IMR-90 (cell line): Measurements from ENCODE around the gene PREP. TPM values are rescaled to one million over a fixed set of nuclear protein-coding genes. Genes with fewer than 3 reads are reported as not detected.

ENCODE experiments used
- ATAC-seq: fragments of 200-7000 bp; cut with Tn5 transposase; 2 replicates; pipeline ENCODE4 v1.9.1; 2020; ENCODE audit warnings: low read depth, mild to moderate bottlenecking, moderate library complexity
- BruUV-seq: library from RNA; stranded (reverse); fragments of 400-500 nt; replicated peaks from 2 replicates; lab custom pipeline; 2021; lab: Mats Ljungman, UMichigan
- CTCF ChIA-PET: fragments of 300-600 bp; formaldehyde crosslinking; extraction: SDS; loops from one replicate; lab custom pipeline; 2021; ENCODE audit warnings: antibody characterized with exemption; lab: Yijun Ruan, JAX
- POLR2A ChIA-PET: fragments of 300-600 bp; sonication (Branson Sonifier 250); formaldehyde crosslinking; loops from one replicate; lab custom pipeline; 2022; ENCODE audit warnings: antibody characterized with exemption; ENCODE audit not compliant: unreplicated experiment; lab: Charles Lee
- DNase-seq: peaks from one replicate; pipeline ENCODE4 v3.0.0; 2013
- H2AFZ ChIP-seq: replicated peaks from 2 replicates; pipeline ENCODE3; 2013; ENCODE audit warnings: low read length, mild to moderate bottlenecking; ENCODE audit not compliant: poor library complexity
- H2AK5ac ChIP-seq: 2 replicates; pipeline ENCODE4 v1.6.1; 2013; ENCODE audit warnings: low read depth, low read length, inconsistent platforms
- H2AK9ac ChIP-seq: replicated peaks from 2 replicates; pipeline ENCODE3; 2013; ENCODE audit warnings: mild to moderate bottlenecking, low read depth, low read length, moderate library complexity; ENCODE audit not compliant: poor library complexity
- H2BK120ac ChIP-seq: 2 replicates; pipeline ENCODE4 v1.6.1; 2013; ENCODE audit warnings: low read depth, low read length, inconsistent platforms
- H2BK15ac ChIP-seq: 3 replicates; pipeline ENCODE4 v1.6.1; 2013; ENCODE audit warnings: low read depth, low read length, inconsistent platforms
- H2BK20ac ChIP-seq: 2 replicates; pipeline ENCODE4 v1.6.1; 2013; ENCODE audit warnings: low read depth, mild to moderate bottlenecking, inconsistent platforms, low read length, moderate library complexity
- H2BK5ac ChIP-seq: 2 replicates; pipeline ENCODE4 v1.6.1; 2013; ENCODE audit warnings: mild to moderate bottlenecking, low read depth, low read length, inconsistent platforms; ENCODE audit not compliant: poor library complexity, severe bottlenecking
- H3K14ac ChIP-seq: replicated peaks from 2 replicates; pipeline ENCODE4 v1.6.1; 2013; ENCODE audit warnings: low read depth, low read length, inconsistent platforms
- H3K18ac ChIP-seq: 2 replicates; pipeline ENCODE4 v1.6.1; 2013; ENCODE audit warnings: low read depth, low read length, control low read depth
- H3K23ac ChIP-seq: 2 replicates; pipeline ENCODE4 v1.6.1; 2013; ENCODE audit warnings: low read depth, low read length, inconsistent platforms
- H3K27ac ChIP-seq: 2 replicates; pipeline ENCODE4 v1.5.1; 2013; ENCODE audit warnings: mild to moderate bottlenecking, control low read depth, low read length; ENCODE audit not compliant: insufficient read depth
- H3K27me3 ChIP-seq: 2 replicates; pipeline ENCODE4 v1.6.1; 2013; ENCODE audit warnings: low read length; ENCODE audit not compliant: control insufficient read depth, insufficient read depth
- H3K36me3 ChIP-seq: 2 replicates; pipeline ENCODE4 v1.6.1; 2013; ENCODE audit warnings: low read length, mixed read lengths; ENCODE audit not compliant: control insufficient read depth, insufficient read depth
- H3K4ac ChIP-seq: 2 replicates; pipeline ENCODE4 v1.6.1; 2013; ENCODE audit warnings: low read depth, low read length, inconsistent platforms
- H3K4me1 ChIP-seq: 2 replicates; pipeline ENCODE4 v1.6.1; 2013; ENCODE audit warnings: low read length, mixed read lengths; ENCODE audit not compliant: control insufficient read depth, insufficient read depth
- H3K4me2 ChIP-seq: 2 replicates; pipeline ENCODE4 v1.6.1; 2013; ENCODE audit warnings: low read depth, mild to moderate bottlenecking, control low read depth, low read length, moderate library complexity
- H3K4me3 ChIP-seq: 2 replicates; pipeline ENCODE4 v1.5.1; 2013; ENCODE audit warnings: low read depth, mild to moderate bottlenecking, control low read depth, low read length, moderate library complexity; ENCODE audit not compliant: insufficient read depth
- H3K56ac ChIP-seq: 2 replicates; pipeline ENCODE4 v1.6.1; 2013; ENCODE audit warnings: low read length, inconsistent platforms; ENCODE audit not compliant: insufficient read depth; ENCODE audit errors: extremely low read depth
- H3K79me1 ChIP-seq, 2 experiments: 2 replicates each; pipeline ENCODE4 v1.6.1; 2013; ENCODE audit warnings: low read length in 2 of 2, inconsistent platforms in 1 of 2, low read depth in 1 of 2
- H3K9ac ChIP-seq: 2 replicates; pipeline ENCODE4 v1.6.1; 2013; ENCODE audit warnings: low read depth, low read length, control low read depth
- H3K9me1 ChIP-seq: 2 replicates; pipeline ENCODE4 v1.6.1; 2013; ENCODE audit warnings: low read length, inconsistent platforms; ENCODE audit not compliant: insufficient read depth
- H3K9me3 ChIP-seq: 2 replicates; pipeline ENCODE4 v1.6.1; 2013; ENCODE audit warnings: low read length; ENCODE audit not compliant: control insufficient read depth, insufficient read depth
- H4K20me1 ChIP-seq: 2 replicates; pipeline ENCODE4 v1.6.1; 2013; ENCODE audit warnings: low read length, inconsistent platforms; ENCODE audit not compliant: insufficient read depth
- H4K5ac ChIP-seq: 2 replicates; pipeline ENCODE4 v1.6.1; 2013; ENCODE audit warnings: mild to moderate bottlenecking, low read depth, low read length, control low read depth
- H4K8ac ChIP-seq, 2 experiments: 2 replicates each; pipeline ENCODE4 v1.6.1; 2013; ENCODE audit warnings: low read depth in 2 of 2, low read length in 2 of 2, control low read depth in 1 of 2, inconsistent platforms in 1 of 2
- H4K91ac ChIP-seq: 2 replicates; pipeline ENCODE4 v1.6.1; 2013; ENCODE audit warnings: low read depth, low read length, inconsistent platforms; ENCODE audit not compliant: insufficient read depth
- BHLHE40 ChIP-seq: fragments of 150-350 bp; IDR thresholded peaks from 2 replicates; pipeline ENCODE4 v1.6.1; 2016; ENCODE audit warnings: mild to moderate bottlenecking, low read depth, low read length
- CEBPB ChIP-seq: IDR thresholded peaks from 2 replicates; pipeline ENCODE4 v1.6.1; 2012; ENCODE audit warnings: low read depth, low read length, improper control_type of control experiment
- CHD1 ChIP-seq: IDR thresholded peaks from 2 replicates; pipeline ENCODE4 v1.6.1; 2012; ENCODE audit warnings: low read depth, low read length, improper control_type of control experiment
- CTCF ChIP-seq: conservative IDR thresholded peaks from 2 replicates; pipeline ENCODE4 v1.5.1; 2012; ENCODE audit warnings: mild to moderate bottlenecking, low read depth, low read length, improper control_type of control experiment
- FOS ChIP-seq: fragments of 150-350 bp; IDR thresholded peaks from 2 replicates; pipeline ENCODE4 v1.6.1; 2016; ENCODE audit warnings: low read depth, low read length
- MAFK ChIP-seq: IDR thresholded peaks from 2 replicates; pipeline ENCODE4 v1.6.1; 2012; ENCODE audit warnings: low read depth, low read length, improper control_type of control experiment
- MAZ ChIP-seq: IDR thresholded peaks from 2 replicates; pipeline ENCODE4 v1.6.1; 2012; ENCODE audit warnings: low read depth, mild to moderate bottlenecking, low read length, improper control_type of control experiment, moderate library complexity, borderline replicate concordance
- MXI1 ChIP-seq: IDR thresholded peaks from 2 replicates; pipeline ENCODE4 v1.6.1; 2012; ENCODE audit warnings: low read depth, mild to moderate bottlenecking, low read length, moderate library complexity, borderline replicate concordance
- NFE2L2 ChIP-seq: fragments of 150-350 bp; IDR thresholded peaks from 2 replicates; pipeline ENCODE4 v1.6.1; 2016; ENCODE audit warnings: low read depth, mild to moderate bottlenecking, low read length
- POLR2A ChIP-seq: IDR thresholded peaks from 2 replicates; pipeline ENCODE4 v1.6.1; 2012; ENCODE audit warnings: mild to moderate bottlenecking, low read depth, low read length
- RAD21 ChIP-seq: IDR thresholded peaks from 2 replicates; pipeline ENCODE4 v1.6.1; 2012; ENCODE audit warnings: low read length, improper control_type of control experiment
- RCOR1 ChIP-seq: IDR thresholded peaks from 2 replicates; pipeline ENCODE4 v1.6.1; 2012; ENCODE audit warnings: mild to moderate bottlenecking, low read length, improper control_type of control experiment; ENCODE audit not compliant: insufficient replicate concordance
- RFX5 ChIP-seq: IDR thresholded peaks from 2 replicates; pipeline ENCODE4 v1.8.0; 2012; ENCODE audit warnings: low read depth, mild to moderate bottlenecking, low read length, moderate library complexity
- SMC3 ChIP-seq: fragments of 150-350 bp; IDR thresholded peaks from 2 replicates; pipeline ENCODE4 v1.6.1; 2016; ENCODE audit warnings: low read depth, mild to moderate bottlenecking, antibody characterized with exemption, low read length, moderate library complexity
- WGBS, 2 experiments: methylation state at CpG; one replicate each; pipeline versions ENCODE4 v1.1.5 to v1.1.7; 2013; ENCODE audit warnings: missing lambda C conversion rate in 2 of 2; ENCODE audit not compliant: insufficient read length in 1 of 2; ENCODE audit errors: extremely low coverage in 2 of 2; 5-methylcytosine and 5-hydroxymethylcytosine counted together
- dilution Hi-C: fragments of 300-500 bp; cut with HindIII; formaldehyde crosslinking; loops from one replicate; pipeline ENCODE4 v1.14.3; 2018; ENCODE audit warnings: low sequenced_read_pairs; ENCODE audit not compliant: unreplicated experiment
- in situ Hi-C: fragments of 300-500 bp; cut with MboI; formaldehyde crosslinking; loops from 3 replicates; pipeline ENCODE4 v1.14.3; 2019; ENCODE audit warnings: low sequenced_read_pairs, inconsistent platforms, mixed read lengths
- intact Hi-C: fragments of 100-400 bp; cut with micrococcal nuclease; formaldehyde crosslinking; loops from 2 replicates; pipeline ENCODE4 v1.10.0; 2022
- polyA plus RNA-seq, 3 experiments: library from polyadenylated mRNA; depleted of rRNA; stranded (reverse); fragments of >200 nt; gene quantifications; 2 replicates each; pipeline ENCODE4 v1.2.3, GENCODE V29; 2012; ENCODE audit warnings: low replicate concordance in 1 of 3
- total RNA-seq: library from RNA; depleted of rRNA; stranded (reverse); fragments of >200 nt; gene quantifications from 2 replicates; pipeline ENCODE4 v1.2.3, GENCODE V29; 2012
- TF ChIP-seq, protein P1 (sequence below): fragments of 150-350 bp; IDR thresholded peaks from 2 replicates; pipeline ENCODE4 v1.6.1; 2017; ENCODE audit warnings: mild to moderate bottlenecking, antibody characterized with exemption, low read length, low read depth
- TF ChIP-seq, protein P2 (sequence below): fragments of 150-350 bp; IDR thresholded peaks from 2 replicates; pipeline ENCODE4 v1.6.1; 2016; ENCODE audit warnings: low read depth, mild to moderate bottlenecking, low read length, moderate library complexity, borderline replicate concordance

PREP gene
- total and polyA plus RNA-seq, 2 of the 4 experiments (the other 2 are of a cell fraction), result 21.0 to 25.7 TPM

- BruUV-seq, result no TSS peak
- no peak overlapping the region for H2BK15ac ChIP-seq
- no peaks in the 10 kb centered on the region for H4K20me1 ChIP-seq
- no peak overlapping the region for H2BK5ac ChIP-seq
- no peak overlapping the region for H3K56ac ChIP-seq
- H2AK5ac ChIP-seq, result no peak overlapping the region
- intact Hi-C loops (no loop called here), in situ Hi-C loops (no loop called here), dilution Hi-C loops (no loop called here)
- H3K4me2 ChIP-seq, result no peak overlapping the region
- H3K14ac ChIP-seq, result no peak overlapping the region
- H3K9me1 ChIP-seq, result no peaks in the 10 kb centered on the region
- ChIA-PET POLR2A (no interaction called here), CTCF (no interaction called here)
- no peak overlapping the region for H2AK9ac ChIP-seq
- H2BK20ac ChIP-seq, result no peak overlapping the region
- no peak overlapping the region for H4K91ac ChIP-seq
- H3K27me3 ChIP-seq, result no peaks in the 10 kb centered on the region
- H3K9me3 ChIP-seq, result no peaks in the 10 kb centered on the region; the same call in 1 of the 2 replicates
- no peak overlapping the region for H2AFZ ChIP-seq
- no peak for ATAC-seq
- no peak for TF ChIP-seq RFX5
- no peak for TF ChIP-seq FOS
- TF ChIP-seq CEBPB, result no peak
- no peak for TF ChIP-seq POLR2A
- no peak for TF ChIP-seq MAZ
- no peak for TF ChIP-seq MXI1
- TF ChIP-seq, protein P1, sequence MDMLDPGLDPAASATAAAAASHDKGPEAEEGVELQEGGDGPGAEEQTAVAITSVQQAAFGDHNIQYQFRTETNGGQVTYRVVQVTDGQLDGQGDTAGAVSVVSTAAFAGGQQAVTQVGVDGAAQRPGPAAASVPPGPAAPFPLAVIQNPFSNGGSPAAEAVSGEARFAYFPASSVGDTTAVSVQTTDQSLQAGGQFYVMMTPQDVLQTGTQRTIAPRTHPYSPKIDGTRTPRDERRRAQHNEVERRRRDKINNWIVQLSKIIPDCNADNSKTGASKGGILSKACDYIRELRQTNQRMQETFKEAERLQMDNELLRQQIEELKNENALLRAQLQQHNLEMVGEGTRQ, result no peak
- no peak for TF ChIP-seq RAD21
- no peak for TF ChIP-seq NFE2L2
- TF ChIP-seq RCOR1, result no peak
- no peak for TF ChIP-seq CHD1
- TF ChIP-seq, protein P2, sequence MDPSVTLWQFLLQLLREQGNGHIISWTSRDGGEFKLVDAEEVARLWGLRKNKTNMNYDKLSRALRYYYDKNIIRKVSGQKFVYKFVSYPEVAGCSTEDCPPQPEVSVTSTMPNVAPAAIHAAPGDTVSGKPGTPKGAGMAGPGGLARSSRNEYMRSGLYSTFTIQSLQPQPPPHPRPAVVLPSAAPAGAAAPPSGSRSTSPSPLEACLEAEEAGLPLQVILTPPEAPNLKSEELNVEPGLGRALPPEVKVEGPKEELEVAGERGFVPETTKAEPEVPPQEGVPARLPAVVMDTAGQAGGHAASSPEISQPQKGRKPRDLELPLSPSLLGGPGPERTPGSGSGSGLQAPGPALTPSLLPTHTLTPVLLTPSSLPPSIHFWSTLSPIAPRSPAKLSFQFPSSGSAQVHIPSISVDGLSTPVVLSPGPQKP, result no peak
- no peak for TF ChIP-seq CTCF
- TF ChIP-seq MAFK, result no peak
- no peak for TF ChIP-seq SMC3
- TF ChIP-seq BHLHE40, result no peak
- no peak overlapping the region for H3K9ac ChIP-seq
- H3K79me1 ChIP-seq, result peaks cover 0 to 3% of the 10 kb centered on the region in 2 experiments; a peak in 1 of 4 replicates
- H4K5ac ChIP-seq, result no peak overlapping the region
- no CpG with 5 or more reads among the region's 4 CpGs for WGBS, 2 experiments
- no peak overlapping the region for H3K4ac ChIP-seq
- no peak overlapping the region for H3K23ac ChIP-seq
- H3K4me3 ChIP-seq, result no peak overlapping the region
- H2BK120ac ChIP-seq, result no peak overlapping the region
- H4K8ac ChIP-seq, result no peak overlapping the region
- no peak for DNase-seq
- H3K18ac ChIP-seq, result no peak overlapping the region
- H3K4me1 ChIP-seq, result no peaks in the 10 kb centered on the region
- no peak overlapping the region for H3K27ac ChIP-seq
- H3K36me3 ChIP-seq, result peaks cover 6% of the 10 kb centered on the region; the same call in 1 of the 2 replicates
These were observed 110.1 kb downstream of the PREP start for GRCh38 chr6:105292689-105293339.
